ENCODE data around the gene GPR162.

The GPR162 gene

DNA sequence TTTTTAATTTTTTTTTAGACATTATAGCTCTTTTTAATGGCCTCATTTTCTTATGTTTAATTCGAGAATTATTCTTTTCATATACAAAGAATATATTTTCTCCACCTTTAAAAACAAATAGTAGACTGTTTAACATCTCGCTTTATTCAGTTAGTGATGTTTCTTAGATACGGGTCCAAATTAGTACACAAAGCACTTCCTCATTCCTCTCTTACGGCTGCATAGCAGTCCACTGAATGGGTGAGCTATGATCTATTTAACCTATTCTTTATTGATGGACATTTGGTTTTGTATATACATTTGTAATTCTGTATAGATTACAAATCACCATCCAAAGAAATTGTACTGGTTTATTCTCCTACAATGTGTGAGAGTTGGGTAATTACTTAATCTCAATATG is 8.3 kb upstream of the GPR162 start:
- H3K4me2 ChIP-seq, result peak overlapping the region in 3 of 11 experiments; percentile 59 to 76 (median 60); a peak in 4 of 22 replicates
- no peaks in the 10 kb centered on the region for H3K9me3 ChIP-seq (replicated peaks in 1 of 11)
- no peaks in the 10 kb centered on the region; a peak in 2 of 22 replicates for H4K20me1 ChIP-seq
- no peak overlapping the region for H3K27ac ChIP-seq
- H3K36me3 ChIP-seq, result no peaks in the 10 kb centered on the region
- H3K27me3 ChIP-seq, result peaks cover 0 to 49% (median 35%) of the 10 kb centered on the region in 11 experiments; a peak in 20 of 22 replicates
- no peak overlapping the region for H3K9ac ChIP-seq
- peaks cover 11 to 30% (median 17%) of the 10 kb centered on the region in 10 experiments; a peak in 17 of 20 replicates for H3K4me1 ChIP-seq
- H3K4me3 ChIP-seq, result no peak overlapping the region
- TF ChIP-seq Cebpa-rat (IDR thresholded peaks at IDR 0.05), result no peak

DNA sequence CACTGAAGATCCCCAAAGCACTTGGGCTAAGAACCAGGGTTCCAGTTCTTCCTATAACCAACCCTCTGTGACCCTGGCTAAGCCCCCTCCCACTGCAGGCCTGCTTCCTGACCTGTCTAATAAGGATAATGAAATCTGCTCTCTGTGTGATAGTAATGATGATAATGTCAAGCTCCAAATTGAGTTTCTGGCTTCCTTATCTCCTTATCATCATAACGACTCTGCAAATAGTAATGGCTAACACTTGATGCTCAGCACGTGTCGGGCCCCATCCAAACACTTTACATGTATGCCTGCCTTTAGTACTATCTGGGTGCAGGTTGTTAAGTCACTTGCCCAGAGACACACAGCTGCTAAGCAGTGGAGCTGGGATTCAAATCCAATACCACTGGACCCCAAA is 5.0 kb upstream of the GPR162 start:
- Histone ChIP-seq H3K27me3 (peaks cover 13 to 66% (median 56%) of the 10 kb centered on the region in 11 experiments), H3K9ac (no peak overlapping the region), H3K27ac (no peak overlapping the region), H3K4me1 (peaks cover 17 to 51% (median 33%) of the 10 kb centered on the region in 10 experiments; a peak in 18 of 20 replicates), H4K20me1 (peaks cover 0 to 20% (median 0%) of the 10 kb centered on the region in 11 experiments; a peak in 5 of 22 replicates), H3K36me3 (no peaks in the 10 kb centered on the region; a peak in 1 of 22 replicates), H3K9me3 (replicated peaks in 1 of 11) (no peaks in the 10 kb centered on the region), H3K4me3 (no peak overlapping the region), H3K4me2 (peak overlapping the region in 2 of 11 experiments; percentile 6 to 14; a peak in 1 of 22 replicates)
- TF ChIP-seq Cebpa-rat (IDR thresholded peaks at IDR 0.05), result no peak

DNA sequence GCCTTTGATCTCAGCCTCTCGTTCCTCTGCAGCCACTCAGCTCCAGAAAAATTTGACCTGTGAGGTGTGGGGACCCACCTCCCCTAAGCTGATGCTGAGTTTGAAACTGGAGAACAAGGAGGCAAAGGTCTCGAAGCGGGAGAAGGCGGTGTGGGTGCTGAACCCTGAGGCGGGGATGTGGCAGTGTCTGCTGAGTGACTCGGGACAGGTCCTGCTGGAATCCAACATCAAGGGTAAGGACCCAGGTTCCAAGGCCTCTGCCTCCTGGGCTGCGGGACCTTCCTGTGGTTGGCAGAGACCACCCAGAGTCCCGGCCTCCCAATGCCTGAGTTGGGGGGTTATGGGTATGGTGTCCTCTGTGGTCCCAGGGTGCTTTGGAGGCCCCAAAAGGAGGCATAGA is 4.5 kb upstream of the GPR162 start:
- peaks cover 0 to 24% (median 0%) of the 10 kb centered on the region in 11 experiments; a peak in 5 of 22 replicates for H4K20me1 ChIP-seq
- no peaks in the 10 kb centered on the region; a peak in 1 of 22 replicates for H3K36me3 ChIP-seq
- no peak overlapping the region for H3K27ac ChIP-seq
- H3K4me1 ChIP-seq, result peaks cover 22 to 54% (median 35%) of the 10 kb centered on the region in 10 experiments; a peak in 18 of 20 replicates
- no peak overlapping the region for H3K4me2 ChIP-seq
- no peak overlapping the region for H3K9ac ChIP-seq
- no peak overlapping the region for H3K4me3 ChIP-seq
- H3K27me3 ChIP-seq, result peaks cover 18 to 71% (median 61%) of the 10 kb centered on the region in 11 experiments
- TF ChIP-seq Cebpa-rat (IDR thresholded peaks at IDR 0.05), result no peak
- no peaks in the 10 kb centered on the region for H3K9me3 ChIP-seq (replicated peaks in 1 of 11)

DNA sequence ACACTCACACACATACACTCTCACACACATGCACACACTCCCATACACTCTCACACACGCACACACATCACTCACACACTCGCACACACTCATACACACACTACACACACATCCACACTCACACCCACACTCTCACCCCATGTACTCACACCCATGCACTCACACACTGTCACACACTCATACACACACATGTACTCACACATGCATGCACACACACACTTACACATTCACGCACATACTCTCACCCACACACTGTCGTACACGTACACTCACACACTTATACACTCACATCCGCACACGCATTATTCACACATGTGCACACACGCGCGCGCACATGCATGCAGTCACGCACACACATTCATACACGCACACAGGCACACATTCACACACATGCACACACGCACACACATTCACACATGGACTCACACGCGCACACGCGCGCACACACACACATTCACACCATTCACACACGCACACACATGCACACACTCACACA is 3.9 kb upstream of the GPR162 start:
- no peak overlapping the region for H3K27ac ChIP-seq
- no peaks in the 10 kb centered on the region; a peak in 1 of 22 replicates for H3K36me3 ChIP-seq
- no peak overlapping the region for H3K4me3 ChIP-seq
- no peaks in the 10 kb centered on the region for H3K9me3 ChIP-seq (replicated peaks in 1 of 11)
- H3K27me3 ChIP-seq, result peaks cover 24 to 77% (median 68%) of the 10 kb centered on the region in 11 experiments
- no peak overlapping the region for H3K9ac ChIP-seq
- no peak for TF ChIP-seq Cebpa-rat (IDR thresholded peaks at IDR 0.05)
- peaks cover 16 to 52% (median 31%) of the 10 kb centered on the region in 10 experiments; a peak in 18 of 20 replicates for H3K4me1 ChIP-seq
- H3K4me2 ChIP-seq, result no peak overlapping the region
- peaks cover 0 to 27% (median 0%) of the 10 kb centered on the region in 11 experiments; a peak in 5 of 22 replicates for H4K20me1 ChIP-seq

DNA sequence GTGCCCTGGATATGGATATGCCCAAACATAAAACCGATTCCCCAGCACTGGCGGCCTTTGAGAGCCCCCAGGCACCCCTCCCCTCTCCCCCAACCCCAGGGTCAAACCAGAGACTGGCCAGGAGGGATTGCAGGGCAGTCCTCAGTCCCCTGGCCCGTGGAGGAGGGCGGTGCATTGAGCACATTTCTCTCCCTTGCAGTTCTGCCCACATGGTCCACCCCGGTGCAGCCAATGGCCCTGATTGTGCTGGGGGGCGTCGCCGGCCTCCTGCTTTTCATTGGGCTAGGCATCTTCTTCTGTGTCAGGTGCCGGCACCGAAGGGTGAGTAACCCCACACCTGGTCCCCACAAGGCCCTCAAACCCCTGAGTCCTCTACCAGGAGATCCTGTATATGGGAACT is 3.4 kb upstream of the GPR162 start:
- H3K4me1 ChIP-seq, result peaks cover 13 to 53% (median 27%) of the 10 kb centered on the region in 10 experiments; a peak in 18 of 20 replicates
- no peak overlapping the region for H3K4me3 ChIP-seq
- H4K20me1 ChIP-seq, result peaks cover 0 to 32% (median 0%) of the 10 kb centered on the region in 11 experiments; a peak in 6 of 22 replicates

DNA sequence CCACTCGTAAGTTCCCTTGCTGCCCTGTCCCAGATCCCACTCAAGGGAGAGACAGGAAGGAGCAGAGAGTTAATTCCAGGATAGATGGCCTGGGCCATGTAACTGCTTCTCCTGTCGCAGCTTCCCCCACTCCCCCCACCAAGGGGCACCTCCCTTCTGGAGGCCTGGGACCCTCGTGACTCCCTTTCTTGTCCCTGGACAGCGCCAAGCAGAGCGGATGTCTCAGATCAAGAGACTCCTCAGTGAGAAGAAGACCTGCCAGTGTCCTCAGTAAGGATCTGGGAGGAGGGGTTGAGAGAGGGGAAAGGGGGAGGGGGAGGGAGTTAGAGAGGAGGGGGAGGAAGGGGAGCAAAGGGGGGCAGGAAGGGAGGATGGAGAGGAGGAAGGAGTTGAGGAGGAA is 3.0 kb upstream of the GPR162 start:
- Histone ChIP-seq H3K36me3 (no peaks in the 10 kb centered on the region; a peak in 1 of 22 replicates), H3K27me3 (peaks cover 34 to 82% (median 73%) of the 10 kb centered on the region in 11 experiments), H3K9ac (no peak overlapping the region), H3K9me3 (replicated peaks in 1 of 11) (no peaks in the 10 kb centered on the region), H3K4me3 (no peak overlapping the region), H4K20me1 (peaks cover 0 to 35% (median 0%) of the 10 kb centered on the region in 11 experiments; a peak in 6 of 22 replicates), H3K4me1 (peaks cover 13 to 53% (median 26%) of the 10 kb centered on the region in 10 experiments; a peak in 18 of 20 replicates), H3K27ac (no peak overlapping the region), H3K4me2 (no peak overlapping the region)
- no peak for TF ChIP-seq Cebpa-rat (IDR thresholded peaks at IDR 0.05)

More for the DNA sequence above, 3.4 kb upstream of the GPR162 start:
- Histone ChIP-seq H3K27ac (no peak overlapping the region), H3K9ac (no peak overlapping the region), H3K36me3 (no peaks in the 10 kb centered on the region; a peak in 1 of 22 replicates), H3K9me3 (replicated peaks in 1 of 11) (no peaks in the 10 kb centered on the region), H3K27me3 (peaks cover 30 to 82% (median 73%) of the 10 kb centered on the region in 11 experiments), H3K4me2 (no peak overlapping the region)
- no peak for TF ChIP-seq Cebpa-rat (IDR thresholded peaks at IDR 0.05)

DNA sequence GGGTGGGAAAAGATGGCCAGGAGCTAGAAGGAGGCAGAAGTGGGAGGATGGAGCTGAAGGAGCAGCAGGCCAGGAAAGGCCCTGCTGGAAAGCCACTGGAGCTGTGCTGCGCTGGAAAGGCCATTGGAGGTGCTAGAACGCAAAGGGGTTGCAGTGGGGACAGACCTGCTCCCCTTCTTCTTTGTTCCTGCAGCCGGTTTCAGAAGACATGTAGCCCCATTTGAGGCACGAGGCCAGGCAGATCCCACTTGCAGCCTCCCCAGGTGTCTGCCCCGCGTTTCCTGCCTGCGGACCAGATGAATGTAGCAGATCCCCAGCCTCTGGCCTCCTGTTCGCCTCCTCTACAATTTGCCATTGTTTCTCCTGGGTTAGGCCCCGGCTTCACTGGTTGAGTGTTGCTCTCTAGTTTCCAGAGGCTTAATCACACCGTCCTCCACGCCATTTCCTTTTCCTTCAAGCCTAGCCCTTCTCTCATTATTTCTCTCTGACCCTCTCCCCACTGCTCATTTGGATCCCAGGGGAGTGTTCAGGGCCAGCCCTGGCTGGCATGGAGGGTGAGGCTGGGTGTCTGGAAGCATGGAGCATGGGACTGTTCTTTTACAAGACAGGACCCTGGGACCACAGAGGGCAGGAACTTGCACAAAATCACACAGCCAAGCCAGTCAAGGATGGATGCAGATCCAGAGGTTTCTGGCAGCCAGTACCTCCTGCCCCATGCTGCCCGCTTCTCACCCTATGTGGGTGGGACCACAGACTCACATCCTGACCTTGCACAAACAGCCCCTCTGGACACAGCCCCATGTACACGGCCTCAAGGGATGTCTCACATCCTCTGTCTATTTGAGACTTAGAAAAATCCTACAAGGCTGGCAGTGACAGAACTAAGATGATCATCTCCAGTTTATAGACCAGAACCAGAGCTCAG is 2.3 kb upstream of the GPR162 start:
- no peak overlapping the region for H3K4me3 ChIP-seq
- H4K20me1 ChIP-seq, result peaks cover 0 to 35% (median 0%) of the 10 kb centered on the region in 11 experiments; a peak in 6 of 22 replicates
- H3K27ac ChIP-seq, result no peak overlapping the region
- H3K36me3 ChIP-seq, result no peaks in the 10 kb centered on the region; a peak in 1 of 22 replicates
- H3K9ac ChIP-seq, result no peak overlapping the region
- no peak for TF ChIP-seq Cebpa-rat (IDR thresholded peaks at IDR 0.05)
- peaks cover 12 to 52% (median 24%) of the 10 kb centered on the region in 10 experiments; a peak in 18 of 20 replicates for H3K4me1 ChIP-seq
- peak overlapping the region in 6 of 11 experiments; percentile 12 to 92 (median 46); a peak in 9 of 22 replicates for H3K4me2 ChIP-seq
- peaks cover 41 to 82% (median 73%) of the 10 kb centered on the region in 11 experiments for H3K27me3 ChIP-seq
- H3K9me3 ChIP-seq (replicated peaks in 1 of 11), result no peaks in the 10 kb centered on the region

DNA sequence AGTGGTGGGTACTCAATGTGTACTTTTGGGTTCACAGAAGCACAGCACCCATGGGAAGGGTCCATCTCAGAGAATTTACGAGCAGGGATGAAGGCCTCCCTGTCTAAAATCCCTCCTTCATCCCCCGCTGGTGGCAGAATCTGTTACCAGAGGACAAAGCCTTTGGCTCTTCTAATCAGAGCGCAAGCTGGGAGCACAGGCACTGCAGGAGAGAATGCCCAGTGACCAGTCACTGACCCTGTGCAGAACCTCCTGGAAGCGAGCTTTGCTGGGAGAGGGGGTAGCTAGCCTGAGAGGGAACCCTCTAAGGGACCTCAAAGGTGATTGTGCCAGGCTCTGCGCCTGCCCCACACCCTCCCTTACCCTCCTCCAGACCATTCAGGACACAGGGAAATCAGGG is 1.5 kb upstream of the GPR162 start:
- TF ChIP-seq Cebpa-rat (IDR thresholded peaks at IDR 0.05), result no peak
- H3K9me3 ChIP-seq (replicated peaks in 1 of 11), result no peaks in the 10 kb centered on the region
- peak overlapping the region in 7 of 11 experiments; percentile 12 to 92 (median 80); a peak in 8 of 22 replicates for H3K4me2 ChIP-seq
- H4K20me1 ChIP-seq, result peaks cover 0 to 39% (median 5%) of the 10 kb centered on the region in 11 experiments; a peak in 8 of 22 replicates
- peak overlapping the region in 1 of 11 experiments; percentile 14; a peak in 2 of 22 replicates for H3K27ac ChIP-seq
- H3K36me3 ChIP-seq, result no peaks in the 10 kb centered on the region; a peak in 1 of 22 replicates
- H3K4me1 ChIP-seq, result peaks cover 6 to 44% (median 22%) of the 10 kb centered on the region in 10 experiments; a peak in 17 of 20 replicates
- H3K27me3 ChIP-seq, result peaks cover 49 to 82% (median 73%) of the 10 kb centered on the region in 11 experiments
- peak overlapping the region in 2 of 11 experiments; percentile 22 to 57; a peak in 1 of 22 replicates for H3K9ac ChIP-seq
- no peak overlapping the region for H3K4me3 ChIP-seq
